Adrenal gland (tissue), 12 donors: Measurements from ENCODE around the gene ASB6. TPM values are rescaled to one million over a fixed set of nuclear protein-coding genes. Genes with fewer than 3 reads are reported as not detected.

Experiments
- DNase-seq, 7 donors: peaks; one replicate each; pipeline ENCODE4 v3.0.0-alpha.2; 2019 to 2020
- H3K27ac ChIP-seq, 5 donors: fragments of 200-600 bp; sonication (generic) in 4 of 5; 1 replicate in 3 of 5; 2 replicates in 2 of 5; pipeline versions ENCODE4 v1.5.1 to v1.8.0; 2016 to 2020; ENCODE audit warnings: mild to moderate bottlenecking in 1 of 5
- H3K27me3 ChIP-seq: fragments of 200-600 bp; 2 replicates; pipeline ENCODE4 v1.8.0; 2021
- H3K36me3 ChIP-seq, 2 donors: fragments of 200-600 bp; replicated peaks in 1 of 2; 1 replicate in 1 of 2; 2 replicates in 1 of 2; pipeline versions ENCODE4 v1.5.1 to v1.8.0; 2018 to 2022
- H3K4me1 ChIP-seq, 2 donors: fragments of 200-600 bp; replicated peaks in 1 of 2; 1 replicate in 1 of 2; 2 replicates in 1 of 2; pipeline versions ENCODE4 v1.5.1 to v1.8.0; 2018 to 2021
- H3K4me3 ChIP-seq, 4 donors: fragments of 200-600 bp; sonication (generic) in 3 of 4; one replicate each; pipeline ENCODE4 v1.5.1; 2016 to 2018
- H3K9me3 ChIP-seq, 3 donors: fragments of 200-600 bp; sonication (generic) in 1 of 3; replicated peaks in 1 of 3; 1 replicate in 2 of 3; 2 replicates in 1 of 3; pipeline versions ENCODE4 v1.5.1 to v1.8.0; 2016 to 2021
- POLR2A ChIP-seq, 2 donors: fragments of 450-650 bp; IDR thresholded peaks; one replicate each; pipeline ENCODE4 v1.6.1; 2017; ENCODE audit warnings: antibody characterized with exemption in 2 of 2, mild to moderate bottlenecking in 2 of 2, moderate library complexity in 1 of 2
- WGBS, 4 donors: extraction: QIAGEN DNeasy Blood & Tissue Kit in 2 of 4; methylation state at CpG; one replicate each; pipeline versions ENCODE4 v1.1.5 to v1.1.7; 2013 to 2017; 5-methylcytosine and 5-hydroxymethylcytosine counted together
- intact Hi-C, 2 donors: fragments of 100-400 bp; cut with DNase I; formaldehyde crosslinking; loops; one replicate each; pipeline versions ENCODE4 v1.14.1 to v1.15.0; 2022 to 2023
- polyA plus RNA-seq, 3 donors: library from polyadenylated mRNA; stranded (reverse); fragments of 200-250 nt in 2 of 3; fragments of 350-450 nt in 1 of 3; fragmentation: Illumina TruSeq in 1 of 3; extraction: RNeasy Lipid Tissue Mini Kit (QIAGEN cat#74804) in 1 of 3; gene quantifications; one replicate each; pipeline ENCODE4 v1.2.3, GENCODE V29; 2013 to 2014
- total RNA-seq, 9 donors: library from RNA; depleted of rRNA in 4 of 9; stranded (reverse); fragments of >200 nt in 4 of 9; fragments of 120-200 nt in 1 of 9; fragmentation: NEBNext Ultra II Directional in 1 of 9; extraction: Animal tissue kit (Norgen Biotek cat#: 25700) in 1 of 9; gene quantifications; one replicate each; pipeline versions ENCODE4 v1.1.0 to v1.2.4, GENCODE V29; 2013 to 2023
- TF ChIP-seq, protein P1 (sequence below), 6 experiments: fragments of 450-650 bp in 4 of 6; fragments of 200-600 bp in 2 of 6; sonication (generic) in 1 of 6; IDR thresholded peaks; 1 replicate in 5 of 6; 2 replicates in 1 of 6; pipeline versions ENCODE4 v1.5.1 to v1.8.0; 2016 to 2021; ENCODE audit warnings: antibody characterized with exemption in 6 of 6, mild to moderate bottlenecking in 2 of 6, moderate library complexity in 1 of 6
- donor health status: healthy with polysubstance abuse.
- donor health status: Bipolar disorder and iron deficiency.
- donor health status: DM: yes; HTN: yes; CAD: no.
- donor health status: DM: no; HTN: no; CAD: no.
- donor health status: DM: no; HTN: no; CAD: no.
- donor health status: DM: yes; HTN: yes; CAD: no.

Gene ASB6
- total and polyA plus RNA-seq, 12 donors: 10.0 to 34.2 (median 26.8) TPM

DNA sequence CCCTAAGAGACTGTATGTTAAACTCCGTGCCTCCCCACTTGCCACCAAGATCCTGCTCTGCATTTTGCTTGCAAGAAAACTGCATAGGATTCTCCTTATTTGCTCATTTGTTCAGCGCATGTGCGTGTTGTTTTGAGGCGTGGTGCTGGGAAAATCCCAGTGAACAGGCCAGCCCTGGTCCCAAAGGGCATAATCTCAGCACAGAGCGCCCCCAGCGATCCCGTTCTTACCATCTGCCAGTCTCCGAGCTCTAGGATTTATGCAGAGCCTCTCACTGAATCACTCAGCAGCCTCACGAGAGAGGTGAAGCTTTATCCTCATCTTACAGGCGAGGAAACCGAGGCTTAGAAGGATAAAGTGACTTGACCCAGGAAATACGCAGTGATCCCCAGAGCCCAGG, 35.0 kb upstream of the ASB6 start:
- 80 to 89% (median 84%) methylated on average over 10 to 12 of the region's 12 CpGs for WGBS, 4 donors
- H3K36me3 ChIP-seq: no peaks in the 10 kb centered on the region
- no peak for DNase-seq
- no peak overlapping the region for H3K4me3 ChIP-seq
- no peak overlapping the region for H3K27ac ChIP-seq
- intact Hi-C loops: no loop called here
- H3K4me1 ChIP-seq: no peaks in the 10 kb centered on the region
- H3K9me3 ChIP-seq: no peaks in the 10 kb centered on the region
- no peaks in the 10 kb centered on the region for H3K27me3 ChIP-seq
- TF ChIP-seq, protein P1, sequence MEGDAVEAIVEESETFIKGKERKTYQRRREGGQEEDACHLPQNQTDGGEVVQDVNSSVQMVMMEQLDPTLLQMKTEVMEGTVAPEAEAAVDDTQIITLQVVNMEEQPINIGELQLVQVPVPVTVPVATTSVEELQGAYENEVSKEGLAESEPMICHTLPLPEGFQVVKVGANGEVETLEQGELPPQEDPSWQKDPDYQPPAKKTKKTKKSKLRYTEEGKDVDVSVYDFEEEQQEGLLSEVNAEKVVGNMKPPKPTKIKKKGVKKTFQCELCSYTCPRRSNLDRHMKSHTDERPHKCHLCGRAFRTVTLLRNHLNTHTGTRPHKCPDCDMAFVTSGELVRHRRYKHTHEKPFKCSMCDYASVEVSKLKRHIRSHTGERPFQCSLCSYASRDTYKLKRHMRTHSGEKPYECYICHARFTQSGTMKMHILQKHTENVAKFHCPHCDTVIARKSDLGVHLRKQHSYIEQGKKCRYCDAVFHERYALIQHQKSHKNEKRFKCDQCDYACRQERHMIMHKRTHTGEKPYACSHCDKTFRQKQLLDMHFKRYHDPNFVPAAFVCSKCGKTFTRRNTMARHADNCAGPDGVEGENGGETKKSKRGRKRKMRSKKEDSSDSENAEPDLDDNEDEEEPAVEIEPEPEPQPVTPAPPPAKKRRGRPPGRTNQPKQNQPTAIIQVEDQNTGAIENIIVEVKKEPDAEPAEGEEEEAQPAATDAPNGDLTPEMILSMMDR (IDR thresholded peaks at IDR 0.05): no peak
- no peak for TF ChIP-seq POLR2A (IDR thresholded peaks at IDR 0.05)

DNA sequence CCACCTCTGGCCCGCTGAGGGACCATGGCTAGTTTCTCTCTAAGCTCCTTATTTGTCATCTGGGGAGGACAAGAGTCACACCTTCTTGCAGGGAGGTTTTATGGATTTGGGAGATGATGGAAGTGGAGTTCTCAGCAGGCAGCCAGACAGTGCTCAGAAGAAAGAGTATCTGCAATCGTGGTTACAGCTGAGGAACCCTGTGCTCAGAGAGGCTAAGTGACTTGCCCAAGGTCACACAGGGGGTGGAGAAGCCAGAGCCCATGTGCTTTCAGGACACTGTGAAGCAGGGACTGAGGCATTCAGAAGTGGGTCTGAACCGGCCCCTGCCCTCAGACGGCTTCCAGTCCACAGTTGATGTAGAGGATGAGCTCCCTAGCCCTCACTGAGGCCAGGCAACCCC, 34.3 kb upstream of the ASB6 start:
- Histone ChIP-seq H3K27me3 (no peaks in the 10 kb centered on the region), H3K27ac (no peak overlapping the region)
- intact Hi-C loops: no loop called here

DNA sequence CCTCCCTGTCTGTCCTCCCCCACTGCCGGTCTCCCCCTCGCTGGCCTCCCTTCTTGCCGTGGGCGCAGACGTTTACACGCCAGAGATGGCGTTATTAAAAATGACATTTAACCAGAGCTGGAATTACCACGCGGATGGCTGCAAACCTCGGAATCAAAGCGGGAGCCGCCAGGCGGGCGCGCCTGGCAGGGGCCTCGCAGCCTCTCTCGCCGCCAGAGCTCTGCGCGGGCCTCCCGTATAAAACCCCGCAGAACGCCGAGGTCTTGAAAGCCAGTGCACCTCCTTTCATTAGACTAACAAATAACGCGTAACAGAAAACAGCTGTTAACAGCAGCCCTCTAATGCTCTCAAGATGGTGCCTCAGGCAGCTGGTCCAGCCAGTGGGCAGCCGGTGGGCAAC, 33.7 kb upstream of the ASB6 start:
- no peak for DNase-seq
- TF ChIP-seq POLR2A (IDR thresholded peaks at IDR 0.05): no peak
- TF ChIP-seq, protein P1 (IDR thresholded peaks at IDR 0.05): no peak
- no peak overlapping the region for H3K4me3 ChIP-seq
- WGBS, 4 donors: 71 to 80% (median 78%) methylated on average over 15 to 27 of the region's 27 CpGs
- H3K27ac ChIP-seq: no peak overlapping the region
- H3K27me3 ChIP-seq: no peaks in the 10 kb centered on the region
- no peaks in the 10 kb centered on the region for H3K4me1 ChIP-seq
- intact Hi-C loops: no loop called here
- no peaks in the 10 kb centered on the region for H3K36me3 ChIP-seq
- H3K9me3 ChIP-seq: no peaks in the 10 kb centered on the region

More for the DNA sequence above, 34.3 kb upstream of the ASB6 start:
- Histone ChIP-seq H3K4me3 (no peak overlapping the region), H3K4me1 (no peaks in the 10 kb centered on the region), H3K9me3 (no peaks in the 10 kb centered on the region), H3K36me3 (no peaks in the 10 kb centered on the region)
- 73 to 86% (median 81%) methylated on average over 3 to 4 of the region's 4 CpGs for WGBS, 4 donors
- no peak for DNase-seq
- TF ChIP-seq, protein P1 (IDR thresholded peaks at IDR 0.05): no peak
- TF ChIP-seq POLR2A (IDR thresholded peaks at IDR 0.05): no peak

DNA sequence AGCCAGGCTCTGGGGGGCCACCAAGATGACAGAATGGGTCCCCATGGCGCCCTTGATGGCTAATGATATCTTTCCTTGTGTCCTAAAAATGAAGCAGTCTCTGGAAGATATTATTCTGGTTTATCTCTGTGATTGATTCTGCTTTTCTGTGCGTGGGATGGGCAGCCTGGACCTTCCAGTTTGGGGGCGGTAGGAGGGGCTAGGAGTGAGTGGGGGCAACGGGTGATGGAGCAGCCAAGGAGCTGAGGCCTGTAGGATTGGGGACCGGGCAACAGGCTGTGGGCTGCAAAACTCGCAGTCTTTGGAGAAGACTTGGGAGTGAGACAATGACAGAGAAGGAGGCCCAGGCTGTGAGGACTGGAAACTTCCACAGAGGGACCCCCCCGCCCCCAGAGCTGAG, 32.3 kb upstream of the ASB6 start:
- no peak overlapping the region for H3K4me3 ChIP-seq
- TF ChIP-seq, protein P1 (IDR thresholded peaks at IDR 0.05): no peak
- TF ChIP-seq POLR2A (IDR thresholded peaks at IDR 0.05): no peak
- WGBS, 4 donors: 79 to 85% (median 81%) methylated on average over 6 to 7 of the region's 7 CpGs
- DNase-seq: no peak
- no peaks in the 10 kb centered on the region for H3K4me1 ChIP-seq
- no peaks in the 10 kb centered on the region for H3K36me3 ChIP-seq
- no peaks in the 10 kb centered on the region for H3K9me3 ChIP-seq
- intact Hi-C loops: no loop called here
- H3K27ac ChIP-seq: no peak overlapping the region
- H3K27me3 ChIP-seq: no peaks in the 10 kb centered on the region
